Uterus (tissue), 2 donors: ENCODE data around the gene UBE2D2.

Experiments
- POLR2A ChIP-seq, 2 donors: fragments of 450-650 bp; IDR thresholded peaks; one replicate each; pipeline ENCODE4 v1.6.1; 2016; ENCODE audit warnings: antibody characterized with exemption in 2 of 2, mild to moderate bottlenecking in 1 of 2, moderate library complexity in 1 of 2
- TF ChIP-seq, protein P1 (sequence below), 4 experiments: fragments of 200-600 bp in 2 of 4; fragments of 450-650 bp in 2 of 4; sonication (generic) in 2 of 4; IDR thresholded peaks; one replicate each; pipeline ENCODE4 v1.5.1; 2016 to 2019; ENCODE audit warnings: antibody characterized with exemption in 4 of 4, mild to moderate bottlenecking in 2 of 4, moderate library complexity in 1 of 4

DNA sequence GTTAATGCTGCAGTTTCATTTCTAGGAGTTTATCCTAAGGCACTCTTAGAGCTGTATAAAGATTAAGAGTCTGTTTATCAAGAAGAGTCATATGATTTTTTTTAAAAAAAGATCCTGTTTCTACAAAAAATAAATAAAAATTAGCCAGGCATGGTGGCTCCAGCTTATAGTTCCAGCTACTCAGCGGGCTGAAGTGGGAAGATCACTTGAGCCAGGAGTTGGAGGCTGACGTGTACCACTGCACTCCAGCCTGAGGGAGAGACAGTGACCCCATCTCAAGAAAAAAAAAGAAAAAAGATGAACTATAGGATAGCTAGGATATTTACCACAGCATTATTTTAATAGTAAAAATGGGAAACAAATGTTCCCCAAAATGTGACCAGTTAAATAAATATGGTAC is 3.3 kb upstream of the UBE2D2 start:
- TF ChIP-seq, protein P1, sequence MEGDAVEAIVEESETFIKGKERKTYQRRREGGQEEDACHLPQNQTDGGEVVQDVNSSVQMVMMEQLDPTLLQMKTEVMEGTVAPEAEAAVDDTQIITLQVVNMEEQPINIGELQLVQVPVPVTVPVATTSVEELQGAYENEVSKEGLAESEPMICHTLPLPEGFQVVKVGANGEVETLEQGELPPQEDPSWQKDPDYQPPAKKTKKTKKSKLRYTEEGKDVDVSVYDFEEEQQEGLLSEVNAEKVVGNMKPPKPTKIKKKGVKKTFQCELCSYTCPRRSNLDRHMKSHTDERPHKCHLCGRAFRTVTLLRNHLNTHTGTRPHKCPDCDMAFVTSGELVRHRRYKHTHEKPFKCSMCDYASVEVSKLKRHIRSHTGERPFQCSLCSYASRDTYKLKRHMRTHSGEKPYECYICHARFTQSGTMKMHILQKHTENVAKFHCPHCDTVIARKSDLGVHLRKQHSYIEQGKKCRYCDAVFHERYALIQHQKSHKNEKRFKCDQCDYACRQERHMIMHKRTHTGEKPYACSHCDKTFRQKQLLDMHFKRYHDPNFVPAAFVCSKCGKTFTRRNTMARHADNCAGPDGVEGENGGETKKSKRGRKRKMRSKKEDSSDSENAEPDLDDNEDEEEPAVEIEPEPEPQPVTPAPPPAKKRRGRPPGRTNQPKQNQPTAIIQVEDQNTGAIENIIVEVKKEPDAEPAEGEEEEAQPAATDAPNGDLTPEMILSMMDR (IDR thresholded peaks at IDR 0.05): no peak
- TF ChIP-seq POLR2A (IDR thresholded peaks at IDR 0.05): no peak
